ENCODE measurements around the gene LGALS13.

The LGALS13 gene

GRCh38 chr19:39602224-39602623 is at the start of gene LGALS13:
TSS of gene LGALS13 (plus strand) at chr19:39602524. CDS start at chr19:39602569, 45 bp downstream.
- H3K4me3 ChIP-seq (ENCODE audit: low read depth in 1 of 2, low read length in 2 of 2) = no peak within 1 kb of the TSS

GRCh38 chr19:39553082-39553652 is 49.2 kb upstream of the LGALS13 start:
- Histone ChIP-seq H3K27me3 (ENCODE audit: control insufficient read depth in 1 of 2, insufficient read depth in 2 of 2, low read length in 2 of 2) (no peaks in the 10 kb centered on the region), H3K9ac (ENCODE audit: low read length) (no peak overlapping the region), H3K9me3 (ENCODE audit: low read length) (no peaks in the 10 kb centered on the region), H3K27ac (ENCODE audit: low read depth, low read length) (no peak overlapping the region), H3K4me3 (ENCODE audit: low read depth in 1 of 2, low read length in 2 of 2) (no peak overlapping the region), H3K36me3 (ENCODE audit: insufficient read depth, low read length) (no peaks in the 10 kb centered on the region), H3K4me1 (ENCODE audit: insufficient read depth, low read length) (peaks cover 6% of the 10 kb centered on the region)

More at GRCh38 chr19:39602224-39602623, at the start of gene LGALS13:
- Histone ChIP-seq H3K9me3 (ENCODE audit: low read length) (no peaks in the 10 kb centered on the region), H3K27ac (ENCODE audit: low read depth, low read length) (no peak within 1 kb of the TSS), H3K36me3 (ENCODE audit: insufficient read depth, low read length) (no peaks in the 10 kb centered on the region), H3K9ac (ENCODE audit: low read length) (no peak within 1 kb of the TSS), H3K27me3 (ENCODE audit: control insufficient read depth in 1 of 2, insufficient read depth in 2 of 2, low read length in 2 of 2) (peaks cover 0 to 4% of the 10 kb centered on the region in 2 donors), H3K4me1 (ENCODE audit: insufficient read depth, low read length) (no peaks in the 10 kb centered on the region)

- no peak overlapping the region for H3K27ac ChIP-seq (ENCODE audit: low read depth, low read length)
- no peaks in the 10 kb centered on the region for H3K27me3 ChIP-seq (ENCODE audit: control insufficient read depth in 1 of 2, insufficient read depth in 2 of 2, low read length in 2 of 2)
- no peak overlapping the region for H3K9ac ChIP-seq (ENCODE audit: low read length)
- H3K9me3 ChIP-seq (ENCODE audit: low read length) = no peaks in the 10 kb centered on the region
- no peak overlapping the region for H3K4me3 ChIP-seq (ENCODE audit: low read depth in 1 of 2, low read length in 2 of 2)
- H3K36me3 ChIP-seq (ENCODE audit: insufficient read depth, low read length) = no peaks in the 10 kb centered on the region
- H3K4me1 ChIP-seq (ENCODE audit: insufficient read depth, low read length) = peaks cover 6% of the 10 kb centered on the region
Observed at GRCh38 chr19:39554701-39555311, 47.5 kb upstream of the LGALS13 start.

GRCh38 chr19:39555883-39556282 is 46.4 kb upstream of the LGALS13 start:
- Histone ChIP-seq H3K9me3 (ENCODE audit: low read length) (no peaks in the 10 kb centered on the region), H3K27me3 (ENCODE audit: control insufficient read depth in 1 of 2, insufficient read depth in 2 of 2, low read length in 2 of 2) (no peaks in the 10 kb centered on the region), H3K9ac (ENCODE audit: low read length) (no peak overlapping the region), H3K4me1 (ENCODE audit: insufficient read depth, low read length) (peaks cover 6% of the 10 kb centered on the region), H3K36me3 (ENCODE audit: insufficient read depth, low read length) (no peaks in the 10 kb centered on the region), H3K4me3 (ENCODE audit: low read depth in 1 of 2, low read length in 2 of 2) (no peak overlapping the region), H3K27ac (ENCODE audit: low read depth, low read length) (no peak overlapping the region)

- Histone ChIP-seq H3K4me3 (ENCODE audit: low read depth in 1 of 2, low read length in 2 of 2) (peak overlapping the region in 1 of 2 donors; percentile 20), H3K9ac (ENCODE audit: low read length) (no peak overlapping the region), H3K4me1 (ENCODE audit: insufficient read depth, low read length) (peaks cover 6% of the 10 kb centered on the region), H3K27me3 (ENCODE audit: control insufficient read depth in 1 of 2, insufficient read depth in 2 of 2, low read length in 2 of 2) (no peaks in the 10 kb centered on the region), H3K36me3 (ENCODE audit: insufficient read depth, low read length) (no peaks in the 10 kb centered on the region), H3K9me3 (ENCODE audit: low read length) (no peaks in the 10 kb centered on the region), H3K27ac (ENCODE audit: low read depth, low read length) (no peak overlapping the region)
Observed at GRCh38 chr19:39557811-39558623, 44.3 kb upstream of the LGALS13 start.

- H3K9me3 ChIP-seq (ENCODE audit: low read length) = no peaks in the 10 kb centered on the region
- no peaks in the 10 kb centered on the region for H3K36me3 ChIP-seq (ENCODE audit: insufficient read depth, low read length)
- H3K27ac ChIP-seq (ENCODE audit: low read depth, low read length) = no peak overlapping the region
- no peak overlapping the region for H3K9ac ChIP-seq (ENCODE audit: low read length)
- H3K4me3 ChIP-seq (ENCODE audit: low read depth in 1 of 2, low read length in 2 of 2) = no peak overlapping the region
- H3K4me1 ChIP-seq (ENCODE audit: insufficient read depth, low read length) = peaks cover 6% of the 10 kb centered on the region
- H3K27me3 ChIP-seq (ENCODE audit: control insufficient read depth in 1 of 2, insufficient read depth in 2 of 2, low read length in 2 of 2) = no peaks in the 10 kb centered on the region
Observed at GRCh38 chr19:39558624-39559117, 43.7 kb upstream of the LGALS13 start.

GRCh38 chr19:39563408-39563807 is 38.9 kb upstream of the LGALS13 start:
- Histone ChIP-seq H3K36me3 (ENCODE audit: insufficient read depth, low read length) (no peaks in the 10 kb centered on the region), H3K27me3 (ENCODE audit: control insufficient read depth in 1 of 2, insufficient read depth in 2 of 2, low read length in 2 of 2) (no peaks in the 10 kb centered on the region), H3K4me3 (ENCODE audit: low read depth in 1 of 2, low read length in 2 of 2) (no peak overlapping the region), H3K9me3 (ENCODE audit: low read length) (no peaks in the 10 kb centered on the region), H3K4me1 (ENCODE audit: insufficient read depth, low read length) (no peaks in the 10 kb centered on the region), H3K27ac (ENCODE audit: low read depth, low read length) (no peak overlapping the region), H3K9ac (ENCODE audit: low read length) (no peak overlapping the region)

- H3K9ac ChIP-seq (ENCODE audit: low read length) = no peak overlapping the region
- H3K9me3 ChIP-seq (ENCODE audit: low read length) = no peaks in the 10 kb centered on the region
- no peaks in the 10 kb centered on the region for H3K36me3 ChIP-seq (ENCODE audit: insufficient read depth, low read length)
- H3K4me3 ChIP-seq (ENCODE audit: low read depth in 1 of 2, low read length in 2 of 2) = no peak overlapping the region
- H3K27me3 ChIP-seq (ENCODE audit: control insufficient read depth in 1 of 2, insufficient read depth in 2 of 2, low read length in 2 of 2) = no peaks in the 10 kb centered on the region
- no peaks in the 10 kb centered on the region for H3K4me1 ChIP-seq (ENCODE audit: insufficient read depth, low read length)
- no peak overlapping the region for H3K27ac ChIP-seq (ENCODE audit: low read depth, low read length)
Observed at GRCh38 chr19:39566064-39566463, 36.3 kb upstream of the LGALS13 start.

GRCh38 chr19:39568604-39569003 is 33.7 kb upstream of the LGALS13 start:
- H3K27me3 ChIP-seq (ENCODE audit: control insufficient read depth in 1 of 2, insufficient read depth in 2 of 2, low read length in 2 of 2) = no peaks in the 10 kb centered on the region
- no peaks in the 10 kb centered on the region for H3K9me3 ChIP-seq (ENCODE audit: low read length)
- no peak overlapping the region for H3K27ac ChIP-seq (ENCODE audit: low read depth, low read length)
- H3K4me3 ChIP-seq (ENCODE audit: low read depth in 1 of 2, low read length in 2 of 2) = no peak overlapping the region
- H3K4me1 ChIP-seq (ENCODE audit: insufficient read depth, low read length) = no peaks in the 10 kb centered on the region
- no peaks in the 10 kb centered on the region for H3K36me3 ChIP-seq (ENCODE audit: insufficient read depth, low read length)
- no peak overlapping the region for H3K9ac ChIP-seq (ENCODE audit: low read length)

GRCh38 chr19:39582442-39582841 is 19.9 kb upstream of the LGALS13 start:
- no peaks in the 10 kb centered on the region for H3K36me3 ChIP-seq (ENCODE audit: insufficient read depth, low read length)
- no peak overlapping the region for H3K4me3 ChIP-seq (ENCODE audit: low read depth in 1 of 2, low read length in 2 of 2)
- no peaks in the 10 kb centered on the region for H3K9me3 ChIP-seq (ENCODE audit: low read length)
- H3K4me1 ChIP-seq (ENCODE audit: insufficient read depth, low read length) = no peaks in the 10 kb centered on the region
- no peak overlapping the region for H3K27ac ChIP-seq (ENCODE audit: low read depth, low read length)
- H3K27me3 ChIP-seq (ENCODE audit: control insufficient read depth in 1 of 2, insufficient read depth in 2 of 2, low read length in 2 of 2) = no peaks in the 10 kb centered on the region
- H3K9ac ChIP-seq (ENCODE audit: low read length) = no peak overlapping the region

GRCh38 chr19:39582891-39583625 is 19.3 kb upstream of the LGALS13 start:
- no peak overlapping the region for H3K9ac ChIP-seq (ENCODE audit: low read length)
- H3K4me3 ChIP-seq (ENCODE audit: low read depth in 1 of 2, low read length in 2 of 2) = no peak overlapping the region
- no peaks in the 10 kb centered on the region for H3K27me3 ChIP-seq (ENCODE audit: control insufficient read depth in 1 of 2, insufficient read depth in 2 of 2, low read length in 2 of 2)
- H3K4me1 ChIP-seq (ENCODE audit: insufficient read depth, low read length) = no peaks in the 10 kb centered on the region
- no peaks in the 10 kb centered on the region for H3K36me3 ChIP-seq (ENCODE audit: insufficient read depth, low read length)
- no peak overlapping the region for H3K27ac ChIP-seq (ENCODE audit: low read depth, low read length)
- no peaks in the 10 kb centered on the region for H3K9me3 ChIP-seq (ENCODE audit: low read length)

Data from muscle layer of colon (tissue), 2 donors.